H9 (cell line): ENCODE data around the gene MED22. TPM values are rescaled to one million over a fixed set of nuclear protein-coding genes. Genes with fewer than 3 reads are reported as not detected.

Experiments used
- DNase-seq: peaks from one replicate; pipeline ENCODE4 v3.0.0-alpha.2; 2017
- H2AFZ ChIP-seq: one replicate; pipeline ENCODE4 v1.6.1; 2013; ENCODE audit warnings: mild to moderate bottlenecking, low read length, control low read depth, moderate library complexity
- H2AK5ac ChIP-seq: 2 replicates; pipeline ENCODE4 v1.6.1; 2013; ENCODE audit warnings: low read length, control low read depth, mixed read lengths; ENCODE audit not compliant: insufficient read length
- H2BK120ac ChIP-seq: one replicate; pipeline ENCODE4 v1.6.1; 2013; ENCODE audit warnings: low read depth, mild to moderate bottlenecking, low read length, control low read depth, inconsistent platforms; ENCODE audit not compliant: poor library complexity, severe bottlenecking
- H2BK12ac ChIP-seq: 2 replicates; pipeline ENCODE4 v1.6.1; 2013; ENCODE audit warnings: low read length, control low read depth, mixed read lengths, low read depth; ENCODE audit not compliant: insufficient read length
- H2BK15ac ChIP-seq: 2 replicates; pipeline ENCODE4 v1.6.1; 2013; ENCODE audit warnings: low read depth, low read length, control low read depth
- H2BK20ac ChIP-seq: one replicate; pipeline ENCODE4 v1.6.1; 2013; ENCODE audit warnings: low read depth, mild to moderate bottlenecking, low read length, control low read depth, inconsistent platforms; ENCODE audit not compliant: poor library complexity, severe bottlenecking
- H2BK5ac ChIP-seq: 2 replicates; pipeline ENCODE4 v1.6.1; 2013; ENCODE audit warnings: low read length, control low read depth, mixed read lengths; ENCODE audit not compliant: insufficient read length
- H3K14ac ChIP-seq: 2 replicates; pipeline ENCODE4 v1.6.1; 2013; ENCODE audit warnings: low read length, control low read depth; ENCODE audit not compliant: insufficient read depth
- H3K18ac ChIP-seq: 2 replicates; pipeline ENCODE4 v1.6.1; 2013; ENCODE audit warnings: low read depth, mild to moderate bottlenecking, mixed read lengths, low read length, control low read depth; ENCODE audit not compliant: insufficient read length
- H3K23ac ChIP-seq: 2 replicates; pipeline ENCODE4 v1.6.1; 2013; ENCODE audit warnings: low read length, control low read depth, mixed read lengths, low read depth; ENCODE audit not compliant: insufficient read length
- H3K23me2 ChIP-seq: 2 replicates; pipeline ENCODE4 v1.6.1; 2013; ENCODE audit warnings: low read depth, mild to moderate bottlenecking, mixed read lengths, low read length, control low read depth; ENCODE audit not compliant: insufficient read length, poor library complexity, severe bottlenecking
- H3K27ac ChIP-seq: 2 replicates; pipeline ENCODE4 v1.5.1; 2013; ENCODE audit warnings: low read length, control low read depth, mixed read lengths, low read depth; ENCODE audit not compliant: insufficient read length
- H3K27me3 ChIP-seq: 2 replicates; pipeline ENCODE4 v1.6.1; 2013; ENCODE audit warnings: low read length, control low read depth, inconsistent platforms; ENCODE audit not compliant: insufficient read depth
- H3K4ac ChIP-seq: 2 replicates; pipeline ENCODE4 v1.6.1; 2013; ENCODE audit warnings: low read depth, mild to moderate bottlenecking, control low read depth, inconsistent platforms, low read length, moderate library complexity
- H3K4me1 ChIP-seq: 2 replicates; pipeline ENCODE4 v1.6.1; 2013; ENCODE audit warnings: low read length, control low read depth, inconsistent platforms; ENCODE audit not compliant: insufficient read depth
- H3K4me2 ChIP-seq: 2 replicates; pipeline ENCODE4 v1.6.1; 2013; ENCODE audit warnings: low read length, control low read depth, mixed read lengths; ENCODE audit not compliant: insufficient read length, insufficient read depth
- H3K56ac ChIP-seq: 2 replicates; pipeline ENCODE4 v1.6.1; 2013; ENCODE audit warnings: low read depth, mild to moderate bottlenecking, mixed read lengths, low read length, control low read depth; ENCODE audit not compliant: insufficient read length
- H3K79me1 ChIP-seq: 2 replicates; pipeline ENCODE4 v1.6.1; 2013; ENCODE audit warnings: low read depth, mild to moderate bottlenecking, moderate library complexity, low read length, control low read depth, inconsistent platforms; ENCODE audit not compliant: insufficient read depth, poor library complexity, severe bottlenecking
- H3K79me2 ChIP-seq: 2 replicates; pipeline ENCODE4 v1.6.1; 2013; ENCODE audit warnings: low read length, control low read depth, inconsistent platforms; ENCODE audit not compliant: insufficient read depth
- H3K9ac ChIP-seq: 2 replicates; pipeline ENCODE4 v1.6.1; 2013; ENCODE audit warnings: low read length, control low read depth, mixed read lengths; ENCODE audit not compliant: insufficient read length; ENCODE audit errors: extremely low read depth
- H3K9me3 ChIP-seq: one replicate; pipeline ENCODE4 v1.6.1; 2013; ENCODE audit warnings: low read depth, low read length, inconsistent platforms; ENCODE audit not compliant: control insufficient read depth
- H3T11ph ChIP-seq: one replicate; pipeline ENCODE4 v1.6.1; 2013; ENCODE audit warnings: mild to moderate bottlenecking, low read length, control low read depth, inconsistent platforms
- H4K20me1 ChIP-seq: one replicate; pipeline ENCODE4 v1.6.1; 2013; ENCODE audit not compliant: control insufficient read depth, insufficient read length, insufficient read depth
- H4K5ac ChIP-seq: 2 replicates; pipeline ENCODE4 v1.6.1; 2013; ENCODE audit warnings: low read depth, mild to moderate bottlenecking, mixed read lengths, low read length, control low read depth; ENCODE audit not compliant: insufficient read length
- H4K8ac ChIP-seq: replicated peaks from 2 replicates; pipeline ENCODE4 v1.6.1; 2013; ENCODE audit warnings: low read length, control low read depth, mixed read lengths, low read depth; ENCODE audit not compliant: insufficient read length
- H4K91ac ChIP-seq: 2 replicates; pipeline ENCODE4 v1.6.1; 2013; ENCODE audit warnings: low read depth, mild to moderate bottlenecking, moderate library complexity, mixed read lengths, low read length, control low read depth; ENCODE audit not compliant: insufficient read length
- H3K27ac Mint-ChIP-seq, 3 experiments: 2 replicates in 2 of 3; 3 replicates in 1 of 3; pipeline ENCODE4 v1.8.0; 2020 to 2021; ENCODE audit warnings: mixed read lengths in 3 of 3, mild to moderate bottlenecking in 1 of 3, moderate library complexity in 1 of 3
- H3K27me3 Mint-ChIP-seq: 2 replicates; pipeline ENCODE4 v1.8.0; 2021; ENCODE audit warnings: low read depth, mild to moderate bottlenecking, moderate library complexity, mixed read lengths
- H3K36me3 Mint-ChIP-seq, 3 experiments: 2 replicates in 2 of 3; 3 replicates in 1 of 3; pipeline ENCODE4 v1.8.0; 2020 to 2021; ENCODE audit warnings: low read depth in 3 of 3, mixed read lengths in 3 of 3; ENCODE audit not compliant: insufficient read depth in 1 of 3
- H3K4me1 Mint-ChIP-seq, 2 experiments: 2 replicates each; pipeline ENCODE4 v1.8.0; 2020; ENCODE audit warnings: mixed read lengths in 2 of 2
- H3K4me3 Mint-ChIP-seq, 2 experiments: 2 replicates in 1 of 2; 3 replicates in 1 of 2; pipeline ENCODE4 v1.8.0; 2020 to 2021; ENCODE audit warnings: mild to moderate bottlenecking in 2 of 2, mixed read lengths in 2 of 2, moderate library complexity in 1 of 2
- H3K9me3 Mint-ChIP-seq, 2 experiments: 2 replicates in 1 of 2; 3 replicates in 1 of 2; pipeline ENCODE4 v1.8.0; 2020; ENCODE audit warnings: mild to moderate bottlenecking in 2 of 2, mixed read lengths in 2 of 2, moderate library complexity in 1 of 2
- CTCF ChIP-seq: fragments of 200-600 bp; sonication (generic); conservative IDR thresholded peaks from 3 replicates; pipeline ENCODE4 v1.8.0; 2021; ENCODE audit warnings: antibody characterized with exemption, mild to moderate bottlenecking
- WGBS: extraction: QIAGEN DNeasy Blood & Tissue Kit; methylation state at CpG from one replicate; pipeline ENCODE4 v1.1.7; 2013; ENCODE audit warnings: missing lambda C conversion rate, low lambda C conversion rate, mixed read lengths; ENCODE audit not compliant: insufficient read length; ENCODE audit errors: extremely low coverage; 5-methylcytosine and 5-hydroxymethylcytosine counted together
- total RNA-seq: library from RNA; stranded (reverse); gene quantifications from 2 replicates; pipeline ENCODE4 v1.2.1, GENCODE V29; 2021

The MED22 gene
- total RNA-seq, 1 experiment from 2014 or later: 60.1 TPM

- H4K5ac ChIP-seq: no peak overlapping the region
- H3K56ac ChIP-seq: no peak overlapping the region
- no peak overlapping the region for H3K4me2 ChIP-seq
- no peak overlapping the region for H3K18ac ChIP-seq
- H4K20me1 ChIP-seq: no peaks in the 10 kb centered on the region
- no peak overlapping the region for H2AFZ ChIP-seq
- no peak overlapping the region for H2BK5ac ChIP-seq
- no peak overlapping the region for H3K4me3 Mint-ChIP-seq
- no peak overlapping the region for H2BK20ac ChIP-seq
- H2AK5ac ChIP-seq: no peak overlapping the region
- H2BK15ac ChIP-seq: no peak overlapping the region
- no peak overlapping the region for H3T11ph ChIP-seq
- no peak overlapping the region for H4K91ac ChIP-seq
- H4K8ac ChIP-seq: no peak overlapping the region
- H3K4me1 Mint-ChIP-seq: peaks cover 3 to 9% of the 10 kb centered on the region in 2 experiments; a peak in 3 of 4 replicates
- H3K27me3 Mint-ChIP-seq: no peaks in the 10 kb centered on the region; the same call in 1 of the 2 replicates
- H3K4ac ChIP-seq: no peak overlapping the region
- H3K9me3 ChIP-seq: no peaks in the 10 kb centered on the region
- peaks cover 3% of the 10 kb centered on the region for H3K23me2 ChIP-seq
- DNase-seq: no peak
- no peak overlapping the region for H2BK120ac ChIP-seq
- H3K36me3 Mint-ChIP-seq: peaks cover 45 to 82% (median 68%) of the 10 kb centered on the region in 3 experiments
- no peak overlapping the region for H2BK12ac ChIP-seq
- TF ChIP-seq CTCF: no peak
- H3K9me3 Mint-ChIP-seq: peaks cover 0 to 3% of the 10 kb centered on the region in 2 experiments; a peak in 1 of 5 replicates
- no peak overlapping the region for H3K27ac Mint-ChIP-seq
- no peak overlapping the region for H3K14ac ChIP-seq
- H3K79me2 ChIP-seq: peaks cover 2% of the 10 kb centered on the region; the same call in 1 of the 2 replicates
- WGBS: no CpG with 5 or more reads among the region's 3 CpGs
- H3K27me3 ChIP-seq: no peaks in the 10 kb centered on the region
- no peak overlapping the region for H3K9ac ChIP-seq
- no peak overlapping the region for H3K27ac ChIP-seq
- H3K4me1 ChIP-seq: no peaks in the 10 kb centered on the region
- H3K79me1 ChIP-seq: no peaks in the 10 kb centered on the region
- H3K23ac ChIP-seq: no peak overlapping the region
Measured at GRCh38 chr9:133340256-133340655, 7.7 kb downstream of the MED22 start.
